Measurements from ENCODE around the gene LRRC4C.

Gene LRRC4C

DNA sequence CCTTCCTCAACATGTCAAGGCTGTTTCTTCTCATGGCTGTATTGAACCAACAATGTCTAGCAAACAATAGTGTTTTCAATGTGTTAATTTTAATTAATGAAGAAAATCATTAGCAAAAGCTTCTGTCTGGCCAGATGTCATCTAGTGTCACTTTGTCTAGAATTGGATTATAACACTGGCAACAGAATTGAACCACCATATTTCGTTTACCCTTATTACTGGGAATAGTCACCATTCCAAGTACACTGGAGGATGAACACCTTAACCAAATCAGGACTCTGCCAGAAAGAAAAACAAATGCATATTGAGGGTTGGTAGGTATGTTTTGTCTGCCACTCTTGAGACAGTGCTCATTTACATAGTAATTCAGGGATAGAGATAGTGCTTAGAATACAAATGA lies 146.2 kb downstream of the LRRC4C start:
- Histone ChIP-seq H4K20me1 (ENCODE audit: insufficient read depth, low read length) (no peaks in the 10 kb centered on the region), H3K4me3 (ENCODE audit: low read depth, low read length, poor library complexity, severe bottlenecking) (no peak overlapping the region), H2AFZ (ENCODE audit: low read length) (no peak overlapping the region), H3K9ac (ENCODE audit: low read length) (no peak overlapping the region), H3K9me3 (ENCODE audit: low read length) (no peaks in the 10 kb centered on the region), H3K9me2 (ENCODE audit: low read depth, low read length) (no peaks in the 10 kb centered on the region), H3F3A (ENCODE audit: insufficient read depth, low read length) (no peaks in the 10 kb centered on the region), H3K4me2 (ENCODE audit: low read length) (no peak overlapping the region), H3K27ac (ENCODE audit: low read depth, low read length, poor library complexity, severe bottlenecking) (no peak overlapping the region), H3K27me3 (ENCODE audit: insufficient read depth, low read length) (no peaks in the 10 kb centered on the region), H3K36me3 (ENCODE audit: insufficient read depth, low read length) (no peaks in the 10 kb centered on the region), H3K4me1 (ENCODE audit: insufficient read depth, low read length, severe bottlenecking) (no peaks in the 10 kb centered on the region), H3K79me2 (ENCODE audit: insufficient read depth, low read length) (no peaks in the 10 kb centered on the region)
- no peak for TF ChIP-seq EZH2 (IDR thresholded peaks at IDR 0.05; ENCODE audit: borderline replicate concordance, low read length)
- TF ChIP-seq, protein P1, sequence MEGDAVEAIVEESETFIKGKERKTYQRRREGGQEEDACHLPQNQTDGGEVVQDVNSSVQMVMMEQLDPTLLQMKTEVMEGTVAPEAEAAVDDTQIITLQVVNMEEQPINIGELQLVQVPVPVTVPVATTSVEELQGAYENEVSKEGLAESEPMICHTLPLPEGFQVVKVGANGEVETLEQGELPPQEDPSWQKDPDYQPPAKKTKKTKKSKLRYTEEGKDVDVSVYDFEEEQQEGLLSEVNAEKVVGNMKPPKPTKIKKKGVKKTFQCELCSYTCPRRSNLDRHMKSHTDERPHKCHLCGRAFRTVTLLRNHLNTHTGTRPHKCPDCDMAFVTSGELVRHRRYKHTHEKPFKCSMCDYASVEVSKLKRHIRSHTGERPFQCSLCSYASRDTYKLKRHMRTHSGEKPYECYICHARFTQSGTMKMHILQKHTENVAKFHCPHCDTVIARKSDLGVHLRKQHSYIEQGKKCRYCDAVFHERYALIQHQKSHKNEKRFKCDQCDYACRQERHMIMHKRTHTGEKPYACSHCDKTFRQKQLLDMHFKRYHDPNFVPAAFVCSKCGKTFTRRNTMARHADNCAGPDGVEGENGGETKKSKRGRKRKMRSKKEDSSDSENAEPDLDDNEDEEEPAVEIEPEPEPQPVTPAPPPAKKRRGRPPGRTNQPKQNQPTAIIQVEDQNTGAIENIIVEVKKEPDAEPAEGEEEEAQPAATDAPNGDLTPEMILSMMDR (IDR thresholded peaks at IDR 0.05; ENCODE audit: low read length): no peak

DNA sequence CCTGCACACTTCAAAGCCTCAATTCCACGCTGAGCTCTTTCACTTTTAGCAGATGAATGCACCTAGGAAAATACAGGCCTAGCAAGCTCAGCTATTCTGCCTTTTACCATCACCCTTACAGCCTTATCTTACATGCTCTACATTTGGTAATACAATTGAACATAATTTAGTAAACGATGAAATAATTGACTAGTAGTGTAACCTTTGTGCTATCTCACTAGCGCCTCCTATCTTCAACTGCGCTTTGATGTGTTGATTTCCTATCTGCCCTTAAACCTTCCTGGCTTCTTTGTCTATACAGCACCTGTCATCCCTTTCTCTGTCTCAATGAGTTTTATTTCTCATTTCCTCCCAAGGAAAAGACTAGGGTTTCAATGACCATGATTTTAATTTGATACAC lies 149.7 kb downstream of the LRRC4C start:
- Histone ChIP-seq H3K27ac (ENCODE audit: low read depth, low read length, poor library complexity, severe bottlenecking) (no peak overlapping the region), H3K9me2 (ENCODE audit: low read depth, low read length) (no peaks in the 10 kb centered on the region), H3F3A (ENCODE audit: insufficient read depth, low read length) (no peaks in the 10 kb centered on the region), H3K9ac (ENCODE audit: low read length) (no peak overlapping the region), H3K4me2 (ENCODE audit: low read length) (no peak overlapping the region), H4K20me1 (ENCODE audit: insufficient read depth, low read length) (no peaks in the 10 kb centered on the region), H2AFZ (ENCODE audit: low read length) (no peak overlapping the region), H3K79me2 (ENCODE audit: insufficient read depth, low read length) (no peaks in the 10 kb centered on the region), H3K4me3 (ENCODE audit: low read depth, low read length, poor library complexity, severe bottlenecking) (no peak overlapping the region), H3K36me3 (ENCODE audit: insufficient read depth, low read length) (no peaks in the 10 kb centered on the region), H3K27me3 (ENCODE audit: insufficient read depth, low read length) (no peaks in the 10 kb centered on the region), H3K4me1 (ENCODE audit: insufficient read depth, low read length, severe bottlenecking) (no peaks in the 10 kb centered on the region), H3K9me3 (ENCODE audit: low read length) (no peaks in the 10 kb centered on the region)
- TF ChIP-seq, protein P1 (IDR thresholded peaks at IDR 0.05; ENCODE audit: low read length): peak; percentile 47
- no peak for TF ChIP-seq EZH2 (IDR thresholded peaks at IDR 0.05; ENCODE audit: borderline replicate concordance, low read length)

DNA sequence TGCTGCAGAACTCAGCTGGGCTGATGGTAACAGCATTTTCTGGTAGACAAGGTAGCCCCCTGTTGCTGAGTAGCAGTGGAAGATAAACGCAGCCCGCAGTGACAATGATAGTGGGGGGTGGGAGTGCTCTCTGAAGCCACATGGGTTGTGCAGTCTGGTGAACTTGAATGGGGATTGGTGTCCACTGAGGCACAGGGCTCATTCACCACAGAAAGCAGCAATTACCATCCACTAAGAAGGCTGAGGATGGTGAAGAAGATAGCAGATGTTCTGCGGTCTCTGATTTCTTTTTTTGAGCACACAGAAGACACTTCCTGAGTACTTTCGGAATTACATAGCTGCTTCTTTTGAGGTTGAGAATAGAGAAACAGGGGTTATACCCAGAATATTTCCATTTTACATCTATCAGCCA lies 150.3 kb downstream of the LRRC4C start:
- H3K27me3 ChIP-seq (ENCODE audit: insufficient read depth, low read length): no peaks in the 10 kb centered on the region
- H3F3A ChIP-seq (ENCODE audit: insufficient read depth, low read length): no peaks in the 10 kb centered on the region
- no peaks in the 10 kb centered on the region for H3K36me3 ChIP-seq (ENCODE audit: insufficient read depth, low read length)
- no peak overlapping the region for H2AFZ ChIP-seq (ENCODE audit: low read length)
- no peaks in the 10 kb centered on the region for H3K4me1 ChIP-seq (ENCODE audit: insufficient read depth, low read length, severe bottlenecking)
- H3K9ac ChIP-seq (ENCODE audit: low read length): no peak overlapping the region
- H3K9me2 ChIP-seq (ENCODE audit: low read depth, low read length): no peaks in the 10 kb centered on the region
- no peak for TF ChIP-seq EZH2 (IDR thresholded peaks at IDR 0.05; ENCODE audit: borderline replicate concordance, low read length)
- TF ChIP-seq, protein P1 (IDR thresholded peaks at IDR 0.05; ENCODE audit: low read length): no peak
- H3K9me3 ChIP-seq (ENCODE audit: low read length): no peaks in the 10 kb centered on the region
- no peak overlapping the region for H3K4me2 ChIP-seq (ENCODE audit: low read length)
- no peaks in the 10 kb centered on the region for H4K20me1 ChIP-seq (ENCODE audit: insufficient read depth, low read length)
- H3K4me3 ChIP-seq (ENCODE audit: low read depth, low read length, poor library complexity, severe bottlenecking): no peak overlapping the region
- no peak overlapping the region for H3K27ac ChIP-seq (ENCODE audit: low read depth, low read length, poor library complexity, severe bottlenecking)
- H3K79me2 ChIP-seq (ENCODE audit: insufficient read depth, low read length): no peaks in the 10 kb centered on the region

Data from OCI-LY1 (cell line).